ENCODE results near the gene SHLD2.
"Not testable (repeated sequence)": the region's sequence is repeated elsewhere in the genome, so short reads cannot be mapped to it uniquely, and the experiment has no call there.

SHLD2 gene

DNA sequence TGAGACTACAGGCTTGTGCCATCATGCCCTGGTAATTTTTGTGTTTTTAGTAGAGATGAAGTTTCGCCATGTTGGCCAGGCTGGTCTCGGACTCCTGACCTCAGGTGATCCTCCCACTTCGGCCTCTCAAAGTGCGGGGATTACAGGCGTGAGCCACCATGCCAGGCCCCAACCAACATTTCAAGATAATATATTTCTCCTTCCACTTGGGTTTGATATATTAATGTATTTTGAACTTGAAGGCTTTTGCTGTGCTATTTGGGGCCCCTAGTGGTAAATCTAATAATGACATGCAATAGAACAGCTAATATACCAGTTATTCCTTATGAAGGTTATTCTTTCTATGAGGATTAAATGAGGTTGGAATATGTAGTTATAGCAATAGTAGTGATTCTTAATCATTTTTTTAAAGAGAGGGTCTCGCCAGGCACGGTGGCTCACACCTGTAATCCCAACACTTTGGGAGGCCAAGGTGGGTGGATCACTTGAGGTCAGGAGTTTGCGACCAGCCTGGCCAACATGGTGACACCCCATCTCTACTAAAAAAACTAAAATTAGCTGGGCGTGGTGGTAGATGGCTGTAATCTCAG lies 54.1 kb downstream of the SHLD2 start:
- DNase-seq = not testable (repeated sequence)

DNA sequence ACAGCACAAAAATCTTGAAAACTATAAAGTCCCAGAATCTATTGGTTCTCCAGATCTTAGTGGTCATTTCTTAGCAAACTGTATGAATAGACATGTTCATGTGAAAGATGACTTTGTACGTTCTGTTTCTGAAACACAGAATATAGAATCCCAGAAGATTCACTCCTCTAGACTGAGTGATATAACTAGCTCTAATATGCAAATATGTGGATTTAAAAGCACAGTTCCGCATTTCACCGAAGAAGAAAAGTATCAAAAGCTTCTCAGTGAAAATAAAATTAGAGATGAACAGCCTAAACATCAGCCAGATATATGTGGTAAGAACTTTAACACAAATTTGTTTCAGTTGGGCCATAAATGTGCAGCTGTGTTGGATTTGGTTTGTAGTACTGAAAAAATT lies 56.5 kb downstream of the SHLD2 start:
- not testable (repeated sequence) for DNase-seq

DNA sequence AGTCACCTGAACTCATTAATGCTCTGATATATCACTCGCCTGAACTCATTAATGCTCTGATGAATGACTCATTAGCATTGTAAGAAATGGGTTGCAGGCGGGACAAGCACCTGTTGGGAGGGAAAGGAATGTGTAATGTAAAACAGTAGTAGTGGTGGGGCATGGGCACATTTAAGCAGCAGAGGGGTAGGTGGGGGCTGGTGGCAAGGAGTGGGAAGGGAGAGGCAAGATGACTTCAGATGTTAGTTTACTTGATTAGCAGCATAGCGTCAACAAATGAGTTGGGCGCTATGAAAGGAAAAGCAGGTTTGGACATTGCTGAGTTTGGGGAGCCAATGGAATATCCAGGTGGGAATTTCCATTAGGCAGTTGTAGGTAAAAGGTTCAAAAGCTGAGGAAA lies 61.8 kb downstream of the SHLD2 start:
- DNase-seq = not testable (repeated sequence)

DNA sequence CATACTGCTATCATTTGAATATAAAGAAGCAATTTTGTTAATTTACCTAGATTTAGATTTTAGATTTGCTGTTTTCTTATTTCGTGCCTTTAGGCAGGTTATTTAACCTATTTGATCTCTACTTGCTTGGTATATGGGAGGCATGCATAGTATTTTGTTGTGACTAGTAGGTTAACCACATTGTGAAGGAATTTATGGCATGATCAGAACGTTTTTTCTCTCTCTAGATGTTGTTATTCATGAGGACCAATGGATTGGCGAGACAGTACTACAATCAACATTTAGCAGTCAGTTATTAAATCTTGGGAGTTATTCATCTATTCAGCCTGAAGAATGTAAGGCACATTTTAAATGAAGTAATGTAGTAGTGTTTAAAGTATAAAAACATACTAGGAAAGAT lies 62.8 kb downstream of the SHLD2 start:
- DNase-seq = not testable (repeated sequence)

DNA sequence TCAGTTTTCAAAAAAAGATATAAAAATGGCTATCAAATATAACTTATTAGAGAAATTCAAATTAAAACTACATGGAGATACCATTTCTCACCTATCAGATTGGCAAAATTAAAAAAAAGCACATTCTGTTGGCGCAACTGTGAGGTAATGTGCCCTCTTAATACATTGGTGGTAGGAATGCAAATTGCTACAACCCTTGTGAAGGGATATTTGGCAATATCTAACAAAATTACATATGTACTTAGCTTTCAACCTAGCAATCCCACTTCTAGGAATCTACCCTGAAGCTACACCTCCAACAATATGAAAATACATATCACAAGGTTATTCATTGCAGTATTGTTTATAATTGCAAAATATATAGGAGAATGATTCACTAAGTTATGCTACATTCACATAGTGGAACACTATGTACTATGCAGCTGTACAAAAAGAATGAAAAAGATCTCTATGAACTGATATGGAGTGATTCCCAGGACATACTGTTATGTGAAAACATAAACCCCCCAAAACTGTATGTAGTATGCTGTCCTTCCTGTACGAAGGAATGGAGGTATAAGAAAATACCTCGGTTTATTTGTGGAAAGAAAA lies 67.8 kb downstream of the SHLD2 start:
- not testable (repeated sequence) for DNase-seq

DNA sequence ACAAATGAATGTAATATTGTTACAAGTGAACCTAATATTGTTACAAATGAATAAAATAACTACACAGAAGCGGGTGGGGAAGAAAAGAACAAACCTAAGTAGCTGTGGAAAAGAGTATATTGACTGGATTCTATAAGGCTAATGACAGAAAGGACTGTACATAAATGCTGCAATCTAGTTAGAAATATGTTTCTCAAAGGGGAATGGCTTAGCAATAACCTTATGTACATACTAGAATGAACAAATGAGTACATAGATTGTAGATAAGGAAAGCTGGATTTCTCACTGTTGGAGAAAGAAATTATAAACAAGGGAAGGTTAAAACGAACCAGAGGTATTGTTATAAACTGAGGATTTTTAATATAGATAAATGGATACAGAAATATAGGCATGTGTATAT lies 68.4 kb downstream of the SHLD2 start:
- not testable (repeated sequence) for DNase-seq

DNA sequence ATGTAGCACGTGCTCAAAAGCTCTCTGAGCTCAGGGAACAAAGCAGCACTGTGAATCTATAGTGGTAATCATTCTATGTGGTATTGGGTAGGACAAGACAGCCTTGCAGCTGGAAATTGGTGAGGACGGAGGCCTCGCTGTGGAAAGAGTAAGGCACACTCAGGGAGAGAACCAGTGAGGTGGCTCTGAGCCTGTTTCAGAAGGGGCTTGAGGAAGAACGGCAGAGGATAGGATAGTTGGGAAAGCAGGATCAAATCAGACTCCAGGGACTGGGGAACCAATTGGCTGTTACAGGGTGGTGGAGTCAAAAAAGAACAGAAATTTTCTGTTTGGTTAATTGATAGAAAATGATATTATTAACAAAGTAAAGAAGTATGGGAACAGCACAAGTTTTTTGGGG lies 74.9 kb downstream of the SHLD2 start:
- not testable (repeated sequence) for DNase-seq

DNA sequence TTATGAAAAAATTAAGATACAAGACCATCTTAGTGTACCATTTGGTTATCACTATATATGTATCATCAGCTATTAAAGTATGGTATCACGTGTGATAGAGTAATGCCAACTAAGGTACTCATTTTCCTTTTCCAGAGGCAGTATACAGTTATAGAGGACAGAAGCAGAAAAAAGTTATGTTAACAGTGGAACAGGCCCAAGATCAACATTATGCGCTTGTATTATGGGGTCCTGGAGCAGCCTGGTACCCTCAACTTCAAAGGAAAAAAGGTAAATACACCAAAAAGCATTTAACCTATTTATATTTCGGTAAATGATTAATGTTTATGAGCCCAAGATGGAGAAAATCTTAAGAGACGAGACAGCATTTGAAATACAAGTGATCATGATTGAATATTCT lies 75.7 kb downstream of the SHLD2 start:
- DNase-seq = not testable (repeated sequence)

DNA sequence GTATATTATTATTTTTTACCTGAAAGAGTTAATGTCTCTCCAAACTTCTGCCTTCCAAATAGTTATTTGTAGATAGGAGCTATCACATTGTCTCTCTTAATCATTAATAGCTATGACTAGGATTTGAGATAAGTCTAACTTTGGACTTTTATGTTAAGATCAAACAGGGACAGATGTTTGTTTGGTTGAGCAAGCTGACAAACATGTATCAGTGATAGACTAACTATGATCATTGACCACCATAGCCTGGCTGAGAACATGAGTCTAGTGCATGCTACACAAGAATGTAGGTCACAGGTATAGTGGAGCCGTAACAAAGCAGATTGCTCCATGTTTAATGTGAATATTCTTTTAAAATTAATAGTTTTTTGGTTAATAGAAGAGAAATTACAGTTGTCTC lies 76.7 kb downstream of the SHLD2 start:
- DNase-seq = not testable (repeated sequence)

DNA sequence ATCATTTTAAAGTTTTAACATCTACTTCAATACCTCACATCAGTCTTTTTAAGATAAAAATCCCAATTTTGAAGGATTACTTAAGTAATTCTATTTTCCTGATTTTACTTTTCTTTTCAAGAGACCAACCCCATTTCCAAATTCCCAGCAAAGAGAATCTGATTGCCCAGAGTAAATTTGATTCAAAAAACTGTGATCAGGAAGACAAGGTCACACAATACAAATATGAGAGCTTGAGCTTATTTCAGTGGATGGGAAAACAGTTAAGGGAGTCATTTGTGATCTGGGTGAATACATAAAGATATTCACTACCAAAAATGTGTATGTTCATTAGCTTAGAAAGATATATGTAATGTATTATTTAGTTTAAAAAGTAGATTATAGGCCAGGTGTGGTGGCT lies 77.2 kb downstream of the SHLD2 start:
- not testable (repeated sequence) for DNase-seq

DNA sequence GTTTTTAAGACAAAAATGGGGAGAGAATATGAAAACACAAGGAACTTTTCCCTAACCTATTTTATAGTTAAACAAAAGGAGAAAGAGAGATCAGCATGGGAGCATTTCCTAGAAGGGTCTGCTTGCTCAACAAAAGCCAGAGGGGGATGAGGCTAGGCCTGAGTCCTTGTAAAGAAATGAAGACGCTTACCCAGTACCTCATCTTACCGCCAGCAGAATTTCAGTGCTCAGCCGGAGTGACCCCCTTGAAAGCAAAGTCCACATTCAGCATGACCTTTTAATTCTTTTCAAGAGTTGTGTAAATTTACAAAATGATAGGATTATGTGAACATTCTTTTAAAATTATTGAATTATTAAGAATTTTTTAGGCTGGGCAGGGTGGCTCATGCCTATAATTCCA lies 82.6 kb downstream of the SHLD2 start:
- DNase-seq = not testable (repeated sequence)

DNA sequence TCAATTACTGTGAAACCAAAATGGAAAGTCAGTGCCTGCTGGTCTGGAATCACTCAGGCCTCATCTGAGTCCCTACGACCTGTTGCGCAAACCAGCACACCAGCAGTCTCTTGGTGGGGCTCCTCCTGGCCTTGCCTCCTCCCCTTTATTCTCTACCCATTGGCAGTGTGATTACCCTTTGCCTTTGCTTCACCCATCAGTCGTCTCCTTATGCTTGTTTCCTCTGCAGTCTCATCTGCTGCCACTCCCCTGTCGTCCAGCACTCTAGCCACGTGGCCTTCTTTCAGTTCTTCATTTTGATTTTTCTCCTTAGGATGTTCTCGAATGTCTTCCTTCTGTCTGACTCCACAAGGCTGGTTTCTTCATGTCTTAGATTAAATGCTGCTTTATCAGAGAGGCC lies 89.4 kb downstream of the SHLD2 start:
- DNase-seq = not testable (repeated sequence)

DNA sequence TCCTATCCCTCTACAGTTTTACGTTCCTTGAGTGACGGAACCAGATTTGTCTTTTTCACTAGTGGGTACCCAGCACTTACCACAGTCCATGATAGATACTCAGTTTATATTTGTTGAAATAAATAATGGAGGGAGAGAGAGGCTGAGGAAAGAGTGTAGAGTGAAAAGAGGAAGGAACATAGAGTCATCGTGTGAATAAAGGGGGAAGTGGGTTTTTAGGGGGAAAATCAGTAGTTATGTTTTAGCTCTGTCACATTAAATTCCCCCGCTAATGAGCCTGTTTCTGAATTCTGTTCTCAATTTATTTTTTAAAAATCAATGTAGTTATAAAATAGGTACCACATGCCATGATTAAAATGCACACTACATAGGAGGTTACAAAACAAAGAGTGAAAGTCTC lies 91.0 kb downstream of the SHLD2 start:
- not testable (repeated sequence) for DNase-seq

DNA sequence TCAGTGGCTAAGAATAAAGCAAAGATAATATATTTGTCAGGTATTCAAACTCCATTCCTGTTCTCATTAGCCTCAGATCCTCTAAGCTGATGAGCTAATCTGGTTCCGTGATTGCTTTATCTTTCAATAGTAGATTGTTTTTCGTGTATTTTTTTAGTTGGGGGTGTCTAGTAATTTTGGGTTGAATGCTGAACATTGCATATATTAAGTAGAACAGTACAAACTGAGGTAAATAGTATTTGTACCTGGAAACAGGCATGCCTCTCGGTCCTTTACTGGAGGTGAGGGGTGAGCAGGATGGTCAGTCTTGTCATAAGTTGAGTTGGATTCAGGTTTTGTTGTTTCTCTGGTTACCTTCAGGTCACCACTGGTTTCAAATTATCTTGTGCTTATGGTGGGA lies 92.6 kb downstream of the SHLD2 start:
- DNase-seq = not testable (repeated sequence)

DNA sequence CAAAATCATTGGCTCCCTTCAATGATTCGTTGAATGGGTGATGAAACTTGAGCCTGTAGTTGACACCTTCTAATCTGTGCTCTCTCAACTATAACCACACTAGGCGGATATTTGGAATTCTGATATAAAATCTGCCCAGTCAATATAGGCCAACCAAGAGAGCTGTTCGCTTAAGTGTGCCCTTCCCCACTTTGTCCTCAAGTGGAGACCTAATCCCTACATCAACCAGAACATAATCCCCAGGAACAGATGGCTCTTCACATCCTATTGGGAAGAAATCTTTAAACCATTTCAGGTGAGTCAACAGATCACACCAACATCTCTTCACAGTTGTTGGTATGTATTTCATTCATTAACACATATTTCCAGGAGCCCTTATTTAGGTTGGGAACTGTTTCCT lies 96.8 kb downstream of the SHLD2 start:
- not testable (repeated sequence) for DNase-seq

DNA sequence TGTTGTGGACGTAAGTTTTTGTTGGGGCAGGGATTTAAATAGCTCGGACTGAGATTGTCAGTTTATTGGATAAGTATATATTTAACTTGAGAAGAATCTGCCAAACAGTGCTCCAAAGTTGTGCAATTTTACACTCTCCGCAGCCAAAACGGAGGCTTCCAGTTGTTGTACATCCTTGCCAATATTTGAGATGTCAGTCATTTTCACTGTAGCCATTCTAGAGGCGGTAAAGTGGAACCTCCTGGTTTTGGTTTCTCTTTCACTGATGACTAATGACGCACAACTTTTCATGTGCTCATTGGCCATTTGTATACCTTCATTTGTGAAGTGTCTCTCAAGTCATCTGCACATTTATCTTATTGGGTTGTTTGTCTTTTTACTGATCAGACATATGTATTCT lies 105.9 kb downstream of the SHLD2 start:
- not testable (repeated sequence) for DNase-seq

DNA sequence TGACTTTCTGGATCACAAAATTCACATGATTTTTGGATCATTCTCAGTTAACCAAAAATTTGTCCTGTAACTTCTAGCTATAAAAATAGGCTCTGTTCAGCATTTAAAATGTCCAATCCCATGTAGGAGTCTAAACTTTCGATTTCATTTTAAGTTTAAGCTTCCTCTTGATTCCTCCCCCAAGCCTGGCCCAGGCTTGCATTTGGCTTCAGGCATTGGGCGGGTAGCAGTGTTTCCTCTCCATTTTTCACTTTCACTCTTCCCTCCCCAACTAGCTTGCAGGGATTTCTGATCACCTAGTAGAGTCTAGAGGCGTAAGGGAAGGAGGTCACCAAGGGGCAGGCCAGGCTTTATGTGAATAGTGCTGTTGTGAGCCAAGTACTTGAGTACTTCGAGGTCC lies 109.8 kb downstream of the SHLD2 start:
- DNase-seq = not testable (repeated sequence)

DNA sequence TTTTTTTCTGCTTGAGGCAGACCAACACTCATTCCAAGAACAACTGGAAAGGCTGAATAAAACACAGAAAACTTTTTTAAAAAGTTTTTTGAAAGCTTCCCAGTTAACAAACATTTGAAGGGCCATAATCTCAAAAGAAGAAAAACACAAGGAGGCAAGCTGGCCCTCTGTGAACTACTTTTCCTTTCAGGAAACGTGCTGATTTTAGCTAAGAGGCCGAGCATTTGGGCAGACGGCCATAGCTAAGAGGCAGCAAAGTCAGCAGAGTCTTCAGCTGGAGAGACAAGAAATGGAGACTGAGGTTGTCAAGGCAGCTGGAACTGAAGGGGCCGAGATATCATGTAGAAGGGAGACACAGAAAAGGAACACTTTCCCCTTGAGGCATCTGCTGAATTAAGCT lies 111.9 kb downstream of the SHLD2 start:
- not testable (repeated sequence) for DNase-seq

DNA sequence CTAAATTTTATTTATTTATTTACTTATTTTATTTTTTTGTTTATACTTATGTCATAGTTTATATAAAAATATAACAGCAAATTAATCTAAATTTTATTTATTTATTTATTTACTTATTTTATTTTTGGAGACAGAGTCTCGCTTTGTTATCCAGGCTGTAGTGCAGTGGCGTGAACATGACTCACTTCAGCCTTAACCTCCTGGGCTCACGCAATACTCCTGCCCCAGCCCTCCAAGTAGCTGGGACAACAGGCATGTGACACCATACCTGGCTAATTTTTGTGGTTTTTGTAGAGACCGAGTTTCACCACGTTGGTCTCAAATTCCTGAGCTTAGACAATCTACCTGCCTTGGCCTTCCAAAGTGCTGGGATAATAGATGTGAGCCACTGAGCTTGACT lies 115.3 kb downstream of the SHLD2 start:
- not testable (repeated sequence) for DNase-seq

DNA sequence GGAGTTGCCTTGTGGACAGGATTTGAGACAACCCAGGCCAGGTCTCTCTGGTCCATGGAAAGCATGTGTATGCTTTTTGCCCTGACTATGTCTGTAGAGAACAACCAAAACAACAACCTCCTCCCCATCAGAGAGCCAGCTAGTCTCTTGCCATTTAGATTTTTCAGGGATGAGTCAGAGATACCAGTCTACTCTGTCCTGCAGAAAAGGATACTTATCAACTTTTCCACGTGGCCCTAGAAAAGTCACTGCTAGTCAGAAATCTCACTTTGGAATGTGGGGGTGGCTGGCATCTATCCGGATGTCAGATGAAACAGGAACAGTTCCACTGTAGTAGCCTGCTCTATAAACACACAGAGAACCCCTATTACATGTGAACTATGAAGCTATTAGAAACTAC lies 116.8 kb downstream of the SHLD2 start:
- DNase-seq = not testable (repeated sequence)

DNA sequence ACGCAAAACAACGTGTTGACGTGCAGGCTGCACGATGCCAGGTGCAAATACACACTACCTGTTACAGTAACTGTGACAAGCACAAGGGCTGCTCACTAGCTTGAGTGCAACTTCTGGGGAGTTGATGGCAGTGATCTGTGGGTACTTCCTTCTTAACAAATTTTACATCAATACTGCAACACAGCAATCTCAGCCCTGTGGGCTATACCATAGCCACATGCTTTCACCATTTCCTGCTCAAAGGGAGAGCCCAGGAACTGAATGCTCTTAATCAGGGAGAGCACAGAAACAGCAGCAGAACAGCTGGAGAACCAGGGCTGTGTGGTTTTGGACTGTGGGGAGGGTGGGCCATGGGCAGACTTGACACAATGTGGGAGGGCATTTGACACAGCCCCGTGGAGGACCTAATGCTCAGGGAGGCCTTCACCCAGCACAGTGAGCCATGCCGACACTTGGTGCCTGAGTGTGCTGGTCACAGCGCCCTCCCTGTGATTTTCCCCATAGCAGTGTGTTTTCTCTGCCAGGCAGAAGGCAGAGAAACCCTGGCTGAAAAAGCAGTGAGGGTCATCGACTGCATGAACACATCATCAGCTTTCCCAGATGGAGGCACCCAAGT lies 118.3 kb downstream of the SHLD2 start:
- not testable (repeated sequence) for DNase-seq

DNA sequence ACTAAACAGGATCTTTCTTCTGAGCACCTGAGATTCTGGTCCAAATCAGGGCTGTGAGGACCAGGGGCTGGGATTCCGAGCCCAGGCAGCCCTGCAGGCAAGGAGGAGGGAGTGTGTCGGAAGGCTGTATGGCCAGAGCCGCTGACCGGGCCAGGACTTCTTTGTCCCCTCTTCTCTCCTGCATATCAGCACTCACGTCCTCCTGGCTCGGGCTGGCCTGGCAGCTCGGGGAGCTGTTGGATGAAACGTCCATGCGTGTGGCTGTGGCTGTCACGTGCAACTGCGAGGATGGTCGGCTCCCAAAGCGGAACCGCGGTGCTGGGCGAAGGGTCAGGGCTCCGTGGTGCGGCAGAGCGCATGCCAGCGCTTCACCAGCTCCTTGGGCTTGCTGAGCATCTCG lies 118.8 kb downstream of the SHLD2 start:
- DNase-seq = not testable (repeated sequence)

DNA sequence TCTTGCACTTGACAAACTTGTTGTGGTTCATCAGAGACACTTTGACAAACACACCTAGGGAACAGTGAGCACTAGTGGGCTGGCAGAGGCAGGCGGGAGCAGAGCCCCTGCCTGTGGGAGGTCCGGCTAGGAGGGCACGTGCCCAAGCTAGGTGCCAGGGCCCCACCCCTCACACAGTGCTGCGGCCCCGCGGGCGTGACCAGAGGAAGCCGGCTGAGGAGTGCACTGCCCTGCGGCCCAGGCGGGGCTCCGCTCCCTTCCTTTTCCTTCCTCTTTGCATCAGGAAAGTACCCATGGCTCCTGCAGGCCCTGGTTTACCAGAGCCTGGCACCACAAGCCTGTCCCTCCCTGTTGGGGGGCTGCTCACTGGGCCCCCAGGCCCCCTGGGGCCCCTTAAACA lies 121.1 kb downstream of the SHLD2 start:
- not testable (repeated sequence) for DNase-seq

DNA sequence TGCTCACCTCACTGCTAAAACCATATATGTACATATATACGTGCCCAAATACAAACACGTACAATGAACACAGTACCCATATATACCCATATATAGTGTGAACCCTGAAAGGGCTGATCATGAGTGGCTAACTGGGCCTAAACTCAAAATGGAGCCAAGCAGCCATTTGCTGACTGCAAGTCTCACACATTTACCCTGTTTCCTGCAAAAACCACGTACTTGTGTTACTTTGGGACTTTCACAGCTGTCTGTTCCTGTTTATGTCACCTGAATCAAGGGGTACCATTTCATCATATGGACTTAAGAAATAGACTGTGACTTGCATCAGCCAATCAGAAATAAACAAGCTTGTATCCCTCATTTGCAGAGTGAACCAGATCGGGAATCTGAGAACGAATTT lies 124.4 kb downstream of the SHLD2 start:
- DNase-seq = not testable (repeated sequence)

DNA sequence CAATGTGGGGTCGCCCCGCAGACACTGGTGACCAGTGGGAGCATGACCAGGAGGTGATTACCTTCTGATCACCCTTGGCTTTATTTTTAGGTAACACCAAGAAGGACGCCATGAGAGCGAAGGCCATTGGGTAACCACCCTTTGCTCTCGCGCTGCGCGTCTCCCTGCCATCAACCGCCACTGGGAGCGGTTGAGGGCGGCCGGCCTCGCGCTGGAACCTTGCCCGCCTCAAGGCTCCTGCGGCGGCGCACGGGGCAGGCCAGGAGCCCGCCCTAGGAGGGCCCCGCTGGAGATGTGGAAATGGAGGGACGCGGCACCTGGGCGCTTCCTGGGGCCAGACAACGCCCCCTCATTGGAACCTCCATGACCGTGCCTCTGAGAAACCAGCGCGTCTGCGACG lies 127.8 kb downstream of the SHLD2 start:
- not testable (repeated sequence) for DNase-seq
